ENCODE data around the gene MAP3K4. TPM values are rescaled to one million over a fixed set of nuclear protein-coding genes. Genes with fewer than 3 reads are reported as not detected.

Gene MAP3K4
- total and polyA plus RNA-seq, 2 of the 8 experiments (the other 6 are each of a cell fraction or from before 2014, with no cell fraction given), result 16.6 to 51.6 TPM

- POLR2A ChIA-PET (ENCODE audit: partially characterized antibody), result no interaction called here
- no peak for TF ChIP-seq RAD21 (IDR thresholded peaks at IDR 0.05 in 1 of 2, conservative IDR thresholded peaks at IDR 0.05 in 1 of 2; ENCODE audit: low read depth in 2 of 2, low read length in 2 of 2)
- TF ChIP-seq, protein P1, sequence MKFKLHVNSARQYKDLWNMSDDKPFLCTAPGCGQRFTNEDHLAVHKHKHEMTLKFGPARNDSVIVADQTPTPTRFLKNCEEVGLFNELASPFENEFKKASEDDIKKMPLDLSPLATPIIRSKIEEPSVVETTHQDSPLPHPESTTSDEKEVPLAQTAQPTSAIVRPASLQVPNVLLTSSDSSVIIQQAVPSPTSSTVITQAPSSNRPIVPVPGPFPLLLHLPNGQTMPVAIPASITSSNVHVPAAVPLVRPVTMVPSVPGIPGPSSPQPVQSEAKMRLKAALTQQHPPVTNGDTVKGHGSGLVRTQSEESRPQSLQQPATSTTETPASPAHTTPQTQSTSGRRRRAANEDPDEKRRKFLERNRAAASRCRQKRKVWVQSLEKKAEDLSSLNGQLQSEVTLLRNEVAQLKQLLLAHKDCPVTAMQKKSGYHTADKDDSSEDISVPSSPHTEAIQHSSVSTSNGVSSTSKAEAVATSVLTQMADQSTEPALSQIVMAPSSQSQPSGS (IDR thresholded peaks at IDR 0.05; ENCODE audit: low read length), result no peak
- no peak for TF ChIP-seq CTBP2 (IDR thresholded peaks at IDR 0.05; ENCODE audit: borderline replicate concordance, insufficient read depth, insufficient read length, low read length)
- TF ChIP-seq TCF12 (IDR thresholded peaks at IDR 0.05; ENCODE audit: low read depth, low read length), result no peak
- no peak for TF ChIP-seq SUZ12 (IDR thresholded peaks at IDR 0.05; ENCODE audit: low read length)
- TF ChIP-seq JUND (IDR thresholded peaks at IDR 0.05; ENCODE audit: low read length), result no peak
- no peak for TF ChIP-seq KDM4A (IDR thresholded peaks at IDR 0.05; ENCODE audit: low read depth, low read length, severe bottlenecking)
- TF ChIP-seq PHF8 (conservative IDR thresholded peaks at IDR 0.05; ENCODE audit: low read depth, low read length), result no peak
- TF ChIP-seq RFX5 (IDR thresholded peaks at IDR 0.05; ENCODE audit: borderline replicate concordance, low read depth, low read length), result no peak
- TF ChIP-seq POLR2A (IDR thresholded peaks at IDR 0.05; ENCODE audit: control extremely low read depth in 1 of 2, low read depth in 2 of 2, low read length in 2 of 2), result no peak
- TF ChIP-seq ASH2L (IDR thresholded peaks at IDR 0.05; ENCODE audit: low read length), result no peak
- TF ChIP-seq KDM5A (IDR thresholded peaks at IDR 0.05; ENCODE audit: low read length), result no peak
- TF ChIP-seq HDAC6 (IDR thresholded peaks at IDR 0.05; ENCODE audit: low read depth, low read length), result no peak
These were observed 90.6 kb downstream of the MAP3K4 start for GRCh38 chr6:161082215-161082614.

More at GRCh38 chr6:161082215-161082614, 90.6 kb downstream of the MAP3K4 start:
- peaks cover 1 to 3% of the 10 kb centered on the region in 2 experiments for H4K20me1 ChIP-seq (replicated peaks in 1 of 2; ENCODE audit: control insufficient read depth in 1 of 2, insufficient read depth in 2 of 2, low read length in 2 of 2)
- H3K27ac ChIP-seq (ENCODE audit: low read depth, low read length), result no peak overlapping the region
- no peak overlapping the region for H3K4me2 ChIP-seq (ENCODE audit: insufficient read depth in 1 of 2, low read depth in 2 of 2, low read length in 2 of 2)
- H3K4ac ChIP-seq (replicated peaks; ENCODE audit: insufficient read length, low read depth, low read length), result no peak overlapping the region
- H3K4me1 ChIP-seq (replicated peaks in 1 of 4; ENCODE audit: control insufficient read depth in 3 of 4, insufficient read depth in 4 of 4, low read length in 3 of 4), result no peaks in the 10 kb centered on the region
- DNase-seq (ENCODE audit: low read depth in 1 of 2, low spot score in 2 of 2) (no peak), FAIRE-seq (no peak)
- no peaks in the 10 kb centered on the region for H3K79me1 ChIP-seq (ENCODE audit: low read depth, low read length)
- no peak overlapping the region for H2BK15ac ChIP-seq (ENCODE audit: low read length)
- no peak overlapping the region for H2BK5ac ChIP-seq (ENCODE audit: low read depth, low read length)
- H2AK5ac ChIP-seq (ENCODE audit: low read depth, low read length), result no peak overlapping the region
- no peak overlapping the region for H3K23ac ChIP-seq (ENCODE audit: insufficient read length)
- H4K8ac ChIP-seq (ENCODE audit: extremely low read depth, insufficient read depth, low read length), result no peak overlapping the region
- H2BK120ac ChIP-seq (replicated peaks; ENCODE audit: low read depth, low read length), result no peak overlapping the region
- H3K79me2 ChIP-seq (ENCODE audit: control insufficient read depth in 1 of 2, insufficient read depth in 2 of 2, low read length in 2 of 2), result no peaks in the 10 kb centered on the region
- H2BK20ac ChIP-seq (ENCODE audit: low read length), result no peak overlapping the region
- peaks cover 5 to 55% (median 31%) of the 10 kb centered on the region in 4 experiments for H3K36me3 ChIP-seq (ENCODE audit: control insufficient read depth in 2 of 4, insufficient read depth in 4 of 4, low read length in 3 of 4)
- H3K23me2 ChIP-seq (ENCODE audit: low read depth, low read length), result no peaks in the 10 kb centered on the region
- H4K91ac ChIP-seq (replicated peaks; ENCODE audit: insufficient read length, low read length), result no peak overlapping the region
- H3K27me3 ChIP-seq (replicated peaks in 1 of 4; ENCODE audit: control insufficient read depth in 3 of 4, extremely low read depth in 1 of 4, insufficient read depth in 3 of 4, low read length in 3 of 4), result no peaks in the 10 kb centered on the region
- H3K9ac ChIP-seq (replicated peaks in 1 of 4; ENCODE audit: extremely low read depth in 1 of 4, low read depth in 3 of 4, low read length in 3 of 4), result no peak overlapping the region
- CTCF ChIA-PET (ENCODE audit: partially characterized antibody), result interaction anchor here (1.0 to 1.2 kb wide), 2 partner anchors 11 to 349 kb away, joined by 3 to 4 read pairs; no protein-coding TSS in a partner anchor
- H3K56ac ChIP-seq (replicated peaks; ENCODE audit: insufficient read length, low read depth, low read length), result no peak overlapping the region
- no peak overlapping the region for H3K4me3 ChIP-seq (ENCODE audit: extremely low read depth in 1 of 4, insufficient read depth in 2 of 4, low read depth in 3 of 4, low read length in 4 of 4)
- no peak overlapping the region for H4K5ac ChIP-seq (ENCODE audit: insufficient read length, low read depth, low read length)
- 86% methylated on average over 2 of the region's 2 CpGs; no CpG with 5 or more reads in 1 of the 2 experiments for WGBS, 2 experiments (ENCODE audit: extremely low coverage in 1 of 2, insufficient coverage in 1 of 2, insufficient read length in 1 of 2, insufficient replicate concordance in 2 of 2, low coverage in 1 of 2, low lambda C conversion rate in 2 of 2, missing lambda C conversion rate in 1 of 2)
- no peak overlapping the region for H2BK12ac ChIP-seq (ENCODE audit: low read depth, low read length)
- no peak overlapping the region for H3K18ac ChIP-seq (ENCODE audit: extremely low read depth, low read length)
- no peaks in the 10 kb centered on the region for H3K9me3 ChIP-seq (ENCODE audit: insufficient read depth in 2 of 2, low read depth in 1 of 2, low read length in 1 of 2)
- no peak overlapping the region for H3K14ac ChIP-seq (ENCODE audit: insufficient read length)
- H2AFZ ChIP-seq (ENCODE audit: low read length), result no peak overlapping the region
